ENCODE results near the gene MPZL3.

MPZL3 gene

GRCh38 chr11:118205606-118206378 is 46.4 kb downstream of the MPZL3 start:
- TF ChIP-seq CTCF (IDR thresholded peaks at IDR 0.05; ENCODE audit: low read depth, low read length, missing control alignments) = no peak
- Histone ChIP-seq H3K4me3 (ENCODE audit: low read depth, low read length) (no peak overlapping the region), H3K27me3 (replicated peaks) (peaks cover 9% of the 10 kb centered on the region), H3K27ac (no peak overlapping the region), H3K36me3 (replicated peaks) (no peaks in the 10 kb centered on the region)
- in situ Hi-C loops (cut with HindIII; ENCODE audit: low pct_ligation_motif_present, low sequenced_read_pairs) = no loop called here
- DNase-seq = no peak

GRCh38 chr11:118202599-118203422 is 49.4 kb downstream of the MPZL3 start:
- in situ Hi-C loops (cut with HindIII; ENCODE audit: low pct_ligation_motif_present, low sequenced_read_pairs) = no loop called here
- peaks cover 9% of the 10 kb centered on the region for H3K27me3 ChIP-seq (replicated peaks)
- DNase-seq = no peak
- no peaks in the 10 kb centered on the region for H3K36me3 ChIP-seq (replicated peaks)
- no peak for TF ChIP-seq CTCF (IDR thresholded peaks at IDR 0.05; ENCODE audit: low read depth, low read length, missing control alignments)
- H3K27ac ChIP-seq = no peak overlapping the region
- H3K4me3 ChIP-seq (ENCODE audit: low read depth, low read length) = no peak overlapping the region

GRCh38 chr11:118201966-118202365 is 50.2 kb downstream of the MPZL3 start:
- Histone ChIP-seq H3K36me3 (replicated peaks) (no peaks in the 10 kb centered on the region), H3K27ac (no peak overlapping the region), H3K27me3 (replicated peaks) (peaks cover 5% of the 10 kb centered on the region), H3K4me3 (ENCODE audit: low read depth, low read length) (no peak overlapping the region)
- in situ Hi-C loops (cut with HindIII; ENCODE audit: low pct_ligation_motif_present, low sequenced_read_pairs) = no loop called here
- no peak for TF ChIP-seq CTCF (IDR thresholded peaks at IDR 0.05; ENCODE audit: low read depth, low read length, missing control alignments)
- DNase-seq = no peak

- TF ChIP-seq CTCF (IDR thresholded peaks at IDR 0.05; ENCODE audit: low read depth, low read length, missing control alignments) = no peak
- no peak overlapping the region for H3K27ac ChIP-seq
- no peaks in the 10 kb centered on the region for H3K36me3 ChIP-seq (replicated peaks)
- in situ Hi-C loops (cut with HindIII; ENCODE audit: low pct_ligation_motif_present, low sequenced_read_pairs) = no loop called here
- no peak for DNase-seq
- H3K27me3 ChIP-seq (replicated peaks) = peaks cover 1% of the 10 kb centered on the region
- H3K4me3 ChIP-seq (ENCODE audit: low read depth, low read length) = no peak overlapping the region
These were observed 51.1 kb downstream of the MPZL3 start for GRCh38 chr11:118200901-118201680.

- no peaks in the 10 kb centered on the region for H3K36me3 ChIP-seq (replicated peaks)
- no peak for DNase-seq
- H3K4me3 ChIP-seq (ENCODE audit: low read depth, low read length) = no peak overlapping the region
- H3K27ac ChIP-seq = no peak overlapping the region
- no peaks in the 10 kb centered on the region for H3K27me3 ChIP-seq (replicated peaks)
- in situ Hi-C loops (cut with HindIII; ENCODE audit: low pct_ligation_motif_present, low sequenced_read_pairs) = no loop called here
- TF ChIP-seq CTCF (IDR thresholded peaks at IDR 0.05; ENCODE audit: low read depth, low read length, missing control alignments) = no peak
These were observed 51.7 kb downstream of the MPZL3 start for GRCh38 chr11:118200497-118200896.

Measured in brain microvascular endothelial cell (primary cell).